GM21367 (cell line): ENCODE results near the gene FLNC.

ENCODE experiments used
- ATAC-seq: cut with Tn5 transposase; IDR thresholded peaks from one replicate; pipeline ENCODE4 v1.9.1; 2021; ENCODE audit not compliant: unreplicated experiment

Gene FLNC

GRCh38 chr7:128801667-128802418 is 28.4 kb upstream of the FLNC start:
- no peak for ATAC-seq

GRCh38 chr7:128804484-128804883 is 25.7 kb upstream of the FLNC start:
- ATAC-seq: no peak

GRCh38 chr7:128805225-128805624 is 25.0 kb upstream of the FLNC start:
- ATAC-seq: no peak

GRCh38 chr7:128807191-128807590 is 23.0 kb upstream of the FLNC start:
- no peak for ATAC-seq

- no peak for ATAC-seq
Observed at GRCh38 chr7:128809363-128809762, 20.8 kb upstream of the FLNC start.

- no peak for ATAC-seq
Observed at GRCh38 chr7:128810473-128810872, 19.7 kb upstream of the FLNC start.

- ATAC-seq: no peak
Observed at GRCh38 chr7:128810997-128811396, 19.2 kb upstream of the FLNC start.

GRCh38 chr7:128811631-128812430 is 18.4 kb upstream of the FLNC start:
- ATAC-seq: no peak

- ATAC-seq: no peak
Observed at GRCh38 chr7:128812514-128813168, 17.6 kb upstream of the FLNC start.

GRCh38 chr7:128814499-128814898 is 15.7 kb upstream of the FLNC start:
- ATAC-seq: no peak

GRCh38 chr7:128815289-128815942 is 14.8 kb upstream of the FLNC start:
- ATAC-seq: no peak

- no peak for ATAC-seq
Observed at GRCh38 chr7:128818694-128819093, 11.5 kb upstream of the FLNC start.

GRCh38 chr7:128821724-128822123 is 8.5 kb upstream of the FLNC start:
- no peak for ATAC-seq

- no peak for ATAC-seq
Observed at GRCh38 chr7:128826512-128826911, 3.7 kb upstream of the FLNC start.

- no peak for ATAC-seq
Observed at GRCh38 chr7:128826916-128827247, 3.3 kb upstream of the FLNC start.

- no peak for ATAC-seq
Observed at GRCh38 chr7:128827248-128827958, 2.8 kb upstream of the FLNC start.

- ATAC-seq: no peak
Observed at GRCh38 chr7:128827971-128828711, 2.1 kb upstream of the FLNC start.

- no peak for ATAC-seq
Observed at GRCh38 chr7:128829391-128830166, 627 bp upstream of the FLNC start.
